PC-3 (cell line): ENCODE data around the gene C19orf47.

Source experiments
- EZH2 ChIP-seq: fragments of 300-600 bp; sonication (generic); IDR thresholded peaks from one replicate; pipeline ENCODE4 v1.6.1; 2017; ENCODE audit warnings: antibody characterized with exemption, mild to moderate bottlenecking, low read length; ENCODE audit not compliant: unreplicated experiment
- EZH2phosphoT487 ChIP-seq: fragments of 300-600 bp; sonication (generic); IDR thresholded peaks from 2 replicates; pipeline ENCODE4 v1.6.1; 2018; ENCODE audit warnings: mild to moderate bottlenecking, antibody characterized with exemption, low read length, borderline replicate concordance
- TF ChIP-seq, protein P1 (sequence below): fragments of 300-600 bp; sonication (generic); conservative IDR thresholded peaks from 2 replicates; pipeline ENCODE4 v1.5.1; 2017; ENCODE audit warnings: antibody characterized with exemption, low read depth, mild to moderate bottlenecking, low read length

DNA sequence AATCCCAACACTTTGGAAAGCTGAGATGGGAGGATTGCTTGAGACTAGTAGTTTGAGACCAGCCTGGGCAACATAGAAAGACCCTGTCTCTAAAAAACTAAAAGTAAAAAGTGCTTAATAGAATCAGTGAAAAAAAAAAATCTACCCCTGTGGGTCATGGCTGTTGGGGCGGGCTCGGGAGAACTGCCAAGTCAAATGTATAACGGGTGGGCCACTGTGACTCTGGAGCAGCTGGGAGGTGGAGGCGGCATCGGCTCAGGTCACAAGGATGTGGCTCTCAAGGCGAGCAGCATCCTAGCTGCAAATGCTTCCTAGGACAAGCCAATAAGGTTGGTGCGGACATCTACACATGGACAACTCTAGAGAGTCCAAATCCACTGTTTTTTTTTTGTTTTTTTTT, 30.9 kb downstream of the C19orf47 start:
- TF ChIP-seq, protein P1, sequence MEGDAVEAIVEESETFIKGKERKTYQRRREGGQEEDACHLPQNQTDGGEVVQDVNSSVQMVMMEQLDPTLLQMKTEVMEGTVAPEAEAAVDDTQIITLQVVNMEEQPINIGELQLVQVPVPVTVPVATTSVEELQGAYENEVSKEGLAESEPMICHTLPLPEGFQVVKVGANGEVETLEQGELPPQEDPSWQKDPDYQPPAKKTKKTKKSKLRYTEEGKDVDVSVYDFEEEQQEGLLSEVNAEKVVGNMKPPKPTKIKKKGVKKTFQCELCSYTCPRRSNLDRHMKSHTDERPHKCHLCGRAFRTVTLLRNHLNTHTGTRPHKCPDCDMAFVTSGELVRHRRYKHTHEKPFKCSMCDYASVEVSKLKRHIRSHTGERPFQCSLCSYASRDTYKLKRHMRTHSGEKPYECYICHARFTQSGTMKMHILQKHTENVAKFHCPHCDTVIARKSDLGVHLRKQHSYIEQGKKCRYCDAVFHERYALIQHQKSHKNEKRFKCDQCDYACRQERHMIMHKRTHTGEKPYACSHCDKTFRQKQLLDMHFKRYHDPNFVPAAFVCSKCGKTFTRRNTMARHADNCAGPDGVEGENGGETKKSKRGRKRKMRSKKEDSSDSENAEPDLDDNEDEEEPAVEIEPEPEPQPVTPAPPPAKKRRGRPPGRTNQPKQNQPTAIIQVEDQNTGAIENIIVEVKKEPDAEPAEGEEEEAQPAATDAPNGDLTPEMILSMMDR = no peak
- TF ChIP-seq EZH2 = no peak
- TF ChIP-seq EZH2phosphoT487 = no peak
